GM19238 (cell line): ENCODE measurements around the gene BRSK1.

Experiments used
- DNase-seq: peaks from one replicate; pipeline ENCODE4 v3.0.0; 2011; ENCODE audit warnings: low spot score; ENCODE audit not compliant: insufficient read length

Gene BRSK1

DNA sequence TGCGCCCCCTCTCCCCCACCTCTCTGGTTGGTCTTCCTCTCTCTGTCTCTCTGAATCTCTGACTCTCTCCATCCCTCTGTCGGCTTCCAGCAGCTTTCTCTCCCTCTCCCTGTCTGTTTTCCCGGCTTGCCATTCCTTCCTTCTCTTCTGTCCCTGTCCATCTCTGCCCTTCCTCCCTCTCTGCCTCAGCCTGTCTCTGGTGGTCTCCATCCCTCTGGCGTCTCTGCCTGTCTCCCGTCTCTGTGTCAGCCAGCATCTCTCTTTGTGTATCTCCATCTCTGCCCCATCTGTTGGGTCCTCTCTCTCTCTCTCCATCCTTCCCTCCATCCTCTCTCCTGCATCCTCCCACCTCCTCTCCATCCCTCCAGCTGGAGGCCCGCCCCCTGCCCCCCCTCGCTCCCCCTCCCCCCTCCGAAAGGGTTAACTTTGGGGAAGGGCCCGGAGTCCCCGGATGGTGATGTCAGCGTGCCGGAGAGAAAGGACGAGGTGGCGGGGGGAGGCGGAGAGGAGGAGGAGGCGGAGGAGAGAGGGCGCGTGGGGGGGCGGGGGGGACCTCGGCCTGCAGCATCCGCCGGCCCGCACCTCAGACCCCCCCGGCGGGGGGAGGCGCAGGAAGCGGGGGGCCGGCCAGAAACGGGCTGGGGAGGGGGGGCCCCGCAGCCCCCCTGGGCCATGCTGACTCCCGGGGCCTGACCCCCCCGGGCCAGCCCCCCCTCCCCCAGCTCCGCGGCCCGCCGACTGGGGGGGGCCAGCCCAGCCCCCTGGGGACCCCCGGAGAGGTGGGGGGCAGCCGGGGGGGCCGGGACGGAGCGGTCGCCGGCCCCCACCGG is at the start of gene BRSK1:
Gene BRSK1, plus strand, starts transcription at position 450 of the 830 bp plus-strand sequence. CDS start 446 bp downstream, outside the sequence.
- no peak for DNase-seq

DNA sequence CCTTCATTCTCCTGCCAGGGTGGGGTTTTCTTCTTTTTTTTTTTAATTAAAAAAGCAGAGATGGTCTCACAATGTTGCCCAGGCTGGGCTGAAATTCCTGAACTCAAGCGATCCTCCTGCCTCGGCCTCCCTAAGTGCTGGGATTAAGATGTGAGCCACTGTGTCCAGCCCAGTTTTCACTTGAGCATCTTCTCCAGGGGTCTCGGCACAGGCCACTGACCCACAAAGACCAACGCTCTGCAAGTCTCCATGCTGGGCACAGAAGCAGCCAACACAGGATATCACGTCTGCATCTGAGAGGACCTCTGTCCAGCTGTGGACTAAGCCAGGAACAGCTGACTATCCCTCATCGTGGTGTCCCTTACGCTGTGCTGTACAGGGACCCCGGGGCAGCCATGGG is 45.8 kb upstream of the BRSK1 start:
- DNase-seq: no peak

DNA sequence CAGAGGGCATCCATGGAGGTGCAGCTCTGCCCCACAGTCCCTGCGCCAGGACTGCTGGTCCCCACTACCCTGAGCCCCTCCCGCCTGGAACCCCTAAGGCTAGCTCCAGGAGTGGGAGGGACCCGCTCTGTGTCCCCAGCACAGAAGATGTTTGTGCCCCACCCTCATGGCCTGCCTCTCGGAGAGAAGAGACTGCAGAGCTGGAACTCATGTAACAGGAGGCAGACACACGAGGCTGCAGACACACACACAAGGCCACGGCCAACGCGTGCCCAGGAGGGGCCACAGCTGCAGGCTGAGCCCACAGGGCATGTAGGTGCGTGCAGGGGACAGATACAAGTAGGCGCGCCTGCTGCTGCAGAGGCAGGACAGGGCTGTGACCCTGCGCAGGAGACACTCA is 44.8 kb upstream of the BRSK1 start:
- DNase-seq: no peak

DNA sequence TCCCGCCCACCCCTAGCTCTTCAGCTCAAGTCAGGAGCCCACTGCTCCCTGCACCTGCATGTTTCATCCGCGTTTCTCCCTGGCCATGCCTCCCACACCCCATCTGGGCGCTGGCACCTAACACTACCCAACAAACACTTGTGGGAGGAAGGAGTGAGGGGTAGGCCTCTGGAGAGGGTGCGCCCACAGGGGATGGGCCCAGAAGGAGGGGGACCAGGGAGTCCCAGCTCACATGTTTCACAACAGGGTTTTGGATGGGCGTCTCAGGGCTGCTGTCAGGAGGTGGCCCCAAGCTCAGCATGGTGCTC is 43.1 kb upstream of the BRSK1 start:
- DNase-seq: no peak

GRCh38 chr19:55241143-55241934 is 42.5 kb upstream of the BRSK1 start:
- DNase-seq: no peak

DNA sequence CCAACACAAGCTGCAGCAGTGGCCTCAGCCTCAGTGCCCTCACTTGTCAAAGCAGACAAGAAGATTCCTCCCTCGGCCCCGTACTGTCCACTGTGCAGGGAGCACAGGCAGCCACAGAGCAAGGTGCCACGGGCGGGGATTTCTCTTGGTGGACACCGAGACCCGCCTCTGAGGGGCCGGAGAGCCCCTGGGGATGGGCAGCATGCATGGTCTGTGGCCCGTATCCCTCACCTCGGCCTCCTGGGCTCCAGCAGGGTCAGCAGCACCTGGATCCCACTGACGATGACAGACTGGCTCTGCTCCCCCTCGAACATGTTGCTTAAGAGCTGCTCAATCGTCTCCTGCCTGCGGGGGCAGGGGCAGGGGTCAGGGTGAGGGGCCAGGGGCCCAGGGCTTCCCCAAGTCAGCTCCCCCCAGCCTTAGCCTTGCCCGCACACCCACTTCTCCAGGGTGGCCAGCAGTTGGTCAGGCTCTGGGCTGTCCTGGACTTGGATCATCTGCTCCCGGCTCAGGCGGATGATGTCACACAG is 41.8 kb upstream of the BRSK1 start:
- no peak for DNase-seq

DNA sequence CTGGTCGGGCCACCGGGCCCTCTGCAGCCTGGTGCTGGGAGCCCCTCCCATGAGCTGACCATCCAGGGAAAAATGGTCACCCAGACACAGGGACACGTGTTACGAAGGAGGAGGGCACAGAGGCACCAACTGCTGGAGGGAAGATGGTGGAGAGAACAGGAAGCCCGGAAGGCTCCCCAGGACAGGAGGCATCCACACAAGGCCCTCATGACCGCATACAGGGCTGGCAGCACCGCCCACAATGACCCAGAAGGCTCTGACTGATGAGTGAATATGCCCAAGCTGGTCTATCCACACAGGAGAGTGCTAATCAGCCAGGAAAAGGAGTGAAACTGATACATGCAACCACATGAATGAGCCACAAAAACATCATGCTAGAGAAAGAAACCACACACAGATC is 41.3 kb upstream of the BRSK1 start:
- no peak for DNase-seq

- no peak for DNase-seq
Measured at GRCh38 chr19:55244004-55244680, 39.7 kb upstream of the BRSK1 start.

- no peak for DNase-seq
Measured at GRCh38 chr19:55245236-55245904, 38.4 kb upstream of the BRSK1 start.

DNA sequence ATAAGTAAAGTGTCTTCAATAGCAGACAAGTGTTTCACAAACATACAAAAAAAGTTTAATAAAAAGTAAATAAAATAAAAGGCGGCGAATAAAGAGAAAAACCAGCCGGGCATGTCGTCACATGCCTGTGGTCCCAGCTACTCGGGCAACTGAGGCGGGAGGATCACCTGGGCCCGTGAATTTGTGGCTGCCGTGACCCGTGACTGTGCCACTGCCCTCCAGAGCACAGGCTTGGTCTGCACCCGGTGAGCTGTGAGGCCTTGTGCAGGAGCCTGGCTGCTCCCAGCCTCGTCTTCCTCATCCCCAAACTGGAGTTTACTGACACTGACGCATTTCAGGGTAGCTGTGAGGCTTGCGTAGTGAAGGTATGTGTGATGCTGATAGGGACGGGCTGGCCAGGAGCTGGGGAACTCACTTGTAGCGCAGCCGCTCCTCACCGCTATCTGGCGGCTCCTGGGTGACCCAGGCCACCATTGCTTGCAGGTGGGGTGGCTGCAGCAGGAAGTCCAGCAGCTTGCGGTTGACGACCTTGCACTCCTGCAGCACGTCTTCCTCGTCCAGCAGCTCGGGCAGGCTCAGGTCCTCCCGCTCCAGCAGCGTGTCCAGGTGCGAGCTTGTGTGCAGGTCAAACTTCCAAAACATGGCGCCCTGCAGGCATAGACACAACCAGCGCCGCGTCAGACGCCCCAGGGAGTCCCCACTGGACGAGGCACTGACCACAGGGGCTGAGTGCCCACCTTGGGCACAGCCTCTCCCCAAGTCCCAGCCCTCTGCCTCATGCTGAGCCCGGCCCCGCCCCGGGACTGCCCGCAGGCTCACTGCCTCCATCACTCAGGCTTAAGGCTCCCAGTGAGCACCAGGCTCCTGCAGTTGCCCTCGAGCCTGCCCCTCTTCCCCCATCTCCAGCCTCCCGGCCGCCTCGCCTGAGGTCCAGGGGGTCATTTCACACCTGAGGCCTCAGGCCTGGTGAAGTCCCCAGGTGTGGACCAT is 37.0 kb upstream of the BRSK1 start:
- no peak for DNase-seq

GRCh38 chr19:55247621-55248099 is 36.1 kb upstream of the BRSK1 start:
- no peak for DNase-seq

- no peak for DNase-seq
Measured at GRCh38 chr19:55248166-55248675, 35.6 kb upstream of the BRSK1 start.

DNA sequence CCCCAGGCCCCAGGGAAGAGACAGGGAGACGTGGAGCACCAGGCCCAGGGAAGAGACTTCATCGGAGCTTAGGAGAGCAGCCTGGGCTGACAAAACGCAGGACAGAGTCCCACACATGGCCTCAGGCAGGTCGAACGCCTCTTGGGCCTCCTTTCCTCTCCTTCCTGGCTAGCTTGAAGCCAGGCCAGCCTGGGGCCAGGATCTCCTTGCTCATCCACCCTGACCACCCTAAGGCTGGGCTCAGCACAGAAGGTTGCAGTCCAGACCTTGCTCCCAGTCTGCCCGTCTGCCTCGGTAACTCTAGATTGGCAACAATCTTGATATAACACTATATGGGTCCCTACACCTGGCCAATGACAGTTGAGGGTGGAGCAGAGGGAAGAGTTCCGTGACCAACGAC is 35.1 kb upstream of the BRSK1 start:
- no peak for DNase-seq

DNA sequence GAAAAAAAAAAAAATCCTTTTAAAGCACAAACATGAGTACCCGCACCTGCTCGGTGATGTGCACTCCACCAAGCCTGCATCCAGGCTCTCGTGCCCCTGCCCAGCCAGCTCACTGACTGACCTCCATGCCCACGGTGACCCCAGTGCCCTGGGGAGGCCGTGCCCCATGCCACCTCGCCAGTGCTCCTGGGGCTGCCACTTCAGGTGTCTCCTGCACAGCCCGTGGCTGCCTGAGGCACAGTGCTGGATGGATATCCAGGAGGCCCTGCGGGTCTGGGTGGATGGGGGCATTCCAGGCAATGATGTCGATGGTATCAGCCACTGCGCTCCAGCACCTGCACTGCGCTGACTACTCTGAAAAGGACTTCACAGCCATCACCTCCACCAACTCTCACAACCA is 34.0 kb upstream of the BRSK1 start:
- DNase-seq: no peak

DNA sequence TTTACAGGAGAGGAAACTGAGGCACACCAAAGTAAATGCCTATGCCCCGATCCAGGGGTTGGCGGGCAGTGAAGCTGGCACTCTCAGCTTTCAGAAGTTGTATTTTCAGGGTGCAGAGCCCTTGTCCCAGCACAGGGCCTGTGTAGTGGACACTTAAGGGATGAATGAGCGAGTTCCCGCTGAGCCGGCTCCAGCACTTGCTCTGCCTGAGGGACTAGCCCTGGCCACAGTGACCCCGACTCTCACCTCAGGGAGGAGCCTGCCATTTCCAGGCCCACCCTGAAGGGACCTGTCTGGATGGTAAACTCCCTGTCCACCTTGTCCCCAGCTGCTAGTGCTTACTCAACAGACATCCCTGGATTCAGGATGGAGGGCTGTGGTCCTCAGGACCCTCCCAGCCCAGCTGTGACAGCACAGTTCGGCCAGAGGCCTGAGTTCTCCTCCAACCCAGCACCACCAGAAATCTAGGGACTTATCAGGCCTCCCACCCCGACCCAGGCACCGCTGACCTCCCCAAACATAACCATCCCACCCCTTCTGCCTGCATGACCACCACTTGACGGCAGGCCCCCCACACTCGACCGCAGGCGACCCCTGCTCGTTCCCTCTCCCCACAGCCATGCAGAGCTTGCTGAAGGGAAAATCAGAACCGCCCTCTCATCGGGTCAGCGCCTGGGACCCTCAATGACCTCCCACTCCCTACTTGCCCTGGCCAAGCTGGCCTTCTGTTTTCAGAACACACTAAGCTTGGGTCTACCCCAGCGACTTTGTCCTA is 33.3 kb upstream of the BRSK1 start:
- no peak for DNase-seq

- DNase-seq: no peak
Measured at GRCh38 chr19:55251341-55252081, 32.3 kb upstream of the BRSK1 start.

DNA sequence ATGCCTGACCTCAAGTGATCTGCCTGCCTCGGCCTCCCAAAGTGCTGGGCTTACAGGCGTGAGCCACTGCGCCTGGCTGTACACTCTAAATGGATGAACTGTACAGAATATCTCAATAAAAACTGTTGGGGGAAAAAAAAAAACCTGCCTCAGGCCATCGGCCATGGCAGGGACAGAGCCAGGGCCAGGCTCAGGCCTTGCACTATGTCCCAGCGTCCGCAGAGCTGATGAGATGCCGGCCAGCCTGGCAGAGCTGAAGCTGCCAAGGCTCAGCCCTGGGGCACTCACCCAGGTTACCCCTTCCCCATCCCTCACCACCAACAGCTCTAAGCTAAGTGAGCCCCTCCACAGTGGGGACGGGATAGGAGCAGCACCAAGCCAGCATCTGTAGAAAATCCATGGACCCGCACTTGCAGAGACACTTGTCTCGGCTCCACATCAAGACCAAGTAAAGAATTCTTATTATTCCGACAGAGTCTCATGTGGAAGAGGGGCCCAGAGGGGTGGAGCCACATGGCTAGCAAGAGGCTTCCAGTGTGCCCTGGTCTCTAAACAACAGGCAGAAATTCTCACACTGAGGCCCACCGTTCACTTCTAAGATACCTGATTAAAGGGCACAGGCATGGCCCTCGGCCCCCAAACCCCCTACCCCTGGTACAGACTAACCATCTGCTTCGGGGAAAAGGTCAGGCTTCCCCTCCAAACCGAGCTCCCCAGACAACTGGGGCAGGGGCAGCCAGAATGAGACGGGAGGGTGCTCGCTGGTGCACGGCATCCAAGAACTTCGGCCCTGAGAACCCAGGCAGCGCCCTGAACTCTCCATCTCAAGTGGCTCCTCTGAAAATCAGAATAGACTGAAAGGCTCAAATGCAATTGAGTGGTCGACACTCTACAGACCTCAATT is 30.8 kb upstream of the BRSK1 start:
- no peak for DNase-seq
